SJSA1 (cell line): Measurements from ENCODE around the gene RASSF1. TPM values are rescaled to one million over a fixed set of nuclear protein-coding genes. Genes with fewer than 3 reads are reported as not detected.
"Not testable (repeated sequence)": the region's sequence is repeated elsewhere in the genome, so short reads cannot be mapped to it uniquely, and the experiment has no call there.

Source experiments
- DNase-seq, 2 experiments: peaks; one replicate each; pipeline ENCODE4 v3.0.0-alpha.2; 2015 to 2020; ENCODE audit warnings: low spot score in 2 of 2, low read depth in 1 of 2
- H3K27ac ChIP-seq: fragments of 250-450 bp; sonication (Bioruptor Pico); 2 replicates; pipeline ENCODE4 v1.5.1; 2020; ENCODE audit warnings: mild to moderate bottlenecking, moderate library complexity
- H3K27me3 ChIP-seq: fragments of 250-450 bp; sonication (Bioruptor Pico); replicated peaks from 2 replicates; pipeline ENCODE4 v1.5.1; 2020; ENCODE audit warnings: mild to moderate bottlenecking, moderate library complexity
- H3K36me3 ChIP-seq: fragments of 250-450 bp; sonication (Bioruptor Pico); 2 replicates; pipeline ENCODE4 v1.5.1; 2020; ENCODE audit warnings: mild to moderate bottlenecking
- H3K4me1 ChIP-seq: fragments of 250-450 bp; sonication (Bioruptor Pico); replicated peaks from 2 replicates; pipeline ENCODE4 v1.6.1; 2021; ENCODE audit warnings: mild to moderate bottlenecking
- H3K4me3 ChIP-seq: fragments of 250-450 bp; sonication (Bioruptor Pico); 2 replicates; pipeline ENCODE4 v1.5.1; 2020; ENCODE audit warnings: mild to moderate bottlenecking
- H3K9me3 ChIP-seq: fragments of 250-450 bp; sonication (Bioruptor Pico); replicated peaks from 2 replicates; pipeline ENCODE4 v1.5.1; 2020; ENCODE audit warnings: mild to moderate bottlenecking
- total RNA-seq: library from RNA; depleted of rRNA; stranded (reverse); fragments of >200 nt; shearing (Covaris generic); gene quantifications from 2 replicates; pipeline ENCODE4 v1.2.3, GENCODE V29; 2014; rRNA removed

Gene RASSF1
- total RNA-seq, 1 experiment from 2014 or later = 21.1 TPM

- Histone ChIP-seq H3K27ac (no peak overlapping the region), H3K4me1 (peaks cover 14% of the 10 kb centered on the region), H3K36me3 (peaks cover 30% of the 10 kb centered on the region), H3K4me3 (no peak overlapping the region), H3K9me3 (no peaks in the 10 kb centered on the region), H3K27me3 (no peaks in the 10 kb centered on the region)
- no peak for DNase-seq
Observed at GRCh38 chr3:50293079-50293801, 47.4 kb downstream of the RASSF1 start.

DNA sequence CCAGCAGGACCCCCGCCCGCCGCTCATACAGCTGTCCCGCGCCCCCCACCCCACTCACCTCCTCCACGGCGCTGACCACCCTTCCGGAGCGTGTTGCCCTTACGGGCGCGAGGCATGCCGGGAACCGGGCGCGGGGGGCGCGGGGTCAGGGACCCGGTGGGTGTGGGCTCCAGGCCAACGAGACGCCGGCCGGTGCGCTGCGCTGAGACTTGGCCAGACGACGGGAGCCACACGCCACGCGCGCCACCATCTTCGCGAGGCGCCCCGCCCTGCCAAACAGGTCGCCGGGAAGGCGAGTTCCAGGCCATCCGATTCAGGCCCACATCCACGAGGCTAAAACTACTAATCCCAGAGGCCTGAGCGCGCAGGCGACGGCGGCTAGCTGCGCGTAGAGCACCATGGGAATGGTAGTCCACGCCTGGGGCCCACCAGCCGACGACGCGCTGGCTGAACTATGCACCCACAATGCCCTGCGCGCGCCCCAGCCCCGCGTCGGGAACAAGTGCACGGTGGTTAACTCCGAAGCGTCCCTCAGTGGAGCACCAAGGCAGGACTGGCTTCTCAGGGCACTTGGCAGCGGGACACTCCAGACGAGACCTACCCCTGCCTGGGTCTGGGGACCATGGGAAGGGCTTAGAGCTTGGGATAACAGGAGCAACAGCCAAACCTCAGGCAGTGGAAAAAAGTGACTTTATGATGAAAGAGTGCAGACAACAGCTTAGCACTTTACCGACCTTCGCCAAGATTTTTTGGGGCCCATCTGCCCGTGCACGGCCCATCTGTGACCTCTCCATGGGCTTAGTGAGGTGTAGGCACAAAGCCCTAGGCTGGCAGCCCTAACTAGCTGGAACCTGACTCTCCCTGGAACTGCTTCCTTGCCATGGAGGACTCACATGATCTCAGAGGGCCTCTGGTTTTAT, 48.2 kb downstream of the RASSF1 start, which contains the start of gene IFRD2:
Gene IFRD2, minus strand, starts transcription at position 271 of the 920 bp plus-strand sequence. Its CDS starts 155 bp downstream, at position 116.
- Histone ChIP-seq H3K36me3 (peaks cover 37% of the 10 kb centered on the region), H3K27me3 (no peaks in the 10 kb centered on the region), H3K4me1 (peaks cover 14% of the 10 kb centered on the region), H3K9me3 (no peaks in the 10 kb centered on the region), H3K27ac (peak within 1 kb of the TSS; percentile 83), H3K4me3 (peak within 1 kb of the TSS; percentile 73)
- peak; percentile 82 to 96 for DNase-seq

DNA sequence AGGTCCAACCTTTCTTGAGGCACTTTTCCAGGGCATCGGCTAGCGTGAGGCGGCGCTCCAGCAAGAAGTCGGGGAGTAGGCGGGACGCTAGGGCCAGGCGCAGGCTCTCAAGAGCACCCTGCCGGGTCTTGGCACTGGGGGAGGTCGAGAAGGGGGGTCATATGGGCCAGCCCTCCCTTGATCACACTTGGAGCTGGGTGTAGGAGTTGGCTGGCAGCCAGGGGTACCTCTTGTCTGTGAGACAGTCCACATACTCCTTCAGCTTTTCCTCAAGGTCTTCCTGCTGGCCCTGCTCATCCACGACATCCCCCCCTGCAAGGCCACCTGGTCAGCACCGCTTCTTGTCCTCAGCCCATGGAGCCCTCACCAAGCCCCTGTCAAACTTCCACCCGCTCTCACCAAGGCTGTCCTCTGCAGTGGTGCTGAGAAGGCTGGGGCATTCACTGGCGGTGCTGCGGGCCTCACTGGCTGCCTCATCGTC, 50.4 kb downstream of the RASSF1 start:
- H3K4me3 ChIP-seq = no peak overlapping the region
- H3K27ac ChIP-seq = no peak overlapping the region
- H3K27me3 ChIP-seq = no peaks in the 10 kb centered on the region
- H3K4me1 ChIP-seq = peaks cover 14% of the 10 kb centered on the region
- no peak for DNase-seq
- no peaks in the 10 kb centered on the region for H3K9me3 ChIP-seq
- peaks cover 42% of the 10 kb centered on the region for H3K36me3 ChIP-seq

GRCh38 chr3:50289130-50289529, 51.5 kb downstream of the RASSF1 start:
- Histone ChIP-seq H3K27ac (no peak overlapping the region), H3K4me1 (peaks cover 14% of the 10 kb centered on the region), H3K27me3 (no peaks in the 10 kb centered on the region), H3K4me3 (no peak overlapping the region), H3K36me3 (peaks cover 42% of the 10 kb centered on the region), H3K9me3 (no peaks in the 10 kb centered on the region)
- DNase-seq = no peak

GRCh38 chr3:50288387-50289007, 52.1 kb downstream of the RASSF1 start:
- Histone ChIP-seq H3K9me3 (no peaks in the 10 kb centered on the region), H3K4me3 (no peak overlapping the region), H3K27ac (no peak overlapping the region), H3K4me1 (peaks cover 14% of the 10 kb centered on the region), H3K27me3 (no peaks in the 10 kb centered on the region), H3K36me3 (peaks cover 42% of the 10 kb centered on the region)
- DNase-seq = no peak

GRCh38 chr3:50287262-50287661, 53.4 kb downstream of the RASSF1 start:
- no peaks in the 10 kb centered on the region for H3K9me3 ChIP-seq
- DNase-seq = no peak
- H3K4me3 ChIP-seq = no peak overlapping the region
- no peak overlapping the region for H3K27ac ChIP-seq
- no peaks in the 10 kb centered on the region for H3K27me3 ChIP-seq
- H3K4me1 ChIP-seq = peaks cover 8% of the 10 kb centered on the region; the same call in 1 of the 2 replicates
- peaks cover 42% of the 10 kb centered on the region for H3K36me3 ChIP-seq

DNA sequence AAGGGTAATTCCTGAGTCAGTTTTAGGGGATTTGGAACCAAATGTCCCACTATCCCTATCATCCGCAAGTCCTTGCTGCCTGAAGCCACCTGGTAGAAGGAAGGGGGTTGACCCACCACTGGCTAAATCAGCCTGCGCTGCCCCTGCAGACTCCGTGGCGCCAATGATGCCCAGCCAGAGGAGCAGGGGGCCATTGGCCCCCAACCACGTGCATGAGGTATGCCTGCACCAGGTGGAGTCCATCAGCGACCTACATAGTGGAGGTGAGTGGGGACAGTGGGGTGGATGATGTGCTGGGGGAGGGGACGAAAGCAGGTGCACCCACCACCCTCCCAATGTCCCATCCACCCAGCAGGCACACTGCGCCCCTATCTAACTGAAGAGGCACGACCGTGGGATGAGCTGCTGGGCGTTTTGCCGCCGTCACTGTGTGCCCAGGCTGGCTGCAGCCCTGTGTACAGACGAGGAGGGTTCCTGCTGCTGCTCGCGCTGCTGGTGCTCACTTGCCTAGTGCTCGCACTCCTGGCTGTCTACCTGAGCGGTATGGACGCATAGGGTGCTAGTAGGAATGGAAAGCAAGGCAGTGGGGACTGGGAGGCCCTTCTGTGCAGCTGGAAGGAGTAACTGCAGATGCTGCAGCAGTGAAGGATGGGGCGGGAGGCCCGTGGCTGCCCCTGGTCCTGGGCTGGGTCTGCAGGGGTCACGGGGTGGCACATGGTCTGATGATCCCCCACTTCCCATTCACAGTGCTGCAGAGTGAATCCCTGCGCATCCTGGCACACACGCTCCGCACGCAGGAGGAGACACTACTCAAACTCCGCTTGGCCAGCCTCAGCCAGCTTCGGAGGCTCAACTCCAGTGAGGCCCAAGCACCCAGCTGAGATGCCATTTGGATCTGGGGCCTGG, 54.1 kb downstream of the RASSF1 start:
- H3K36me3 ChIP-seq = peaks cover 36% of the 10 kb centered on the region
- no peak for DNase-seq
- H3K4me3 ChIP-seq = no peak overlapping the region
- H3K9me3 ChIP-seq = no peaks in the 10 kb centered on the region
- no peak overlapping the region for H3K27ac ChIP-seq
- peaks cover 6% of the 10 kb centered on the region; the same call in 1 of the 2 replicates for H3K4me1 ChIP-seq
- H3K27me3 ChIP-seq = no peaks in the 10 kb centered on the region

- not testable (repeated sequence) for H3K27me3 ChIP-seq, H3K4me1 ChIP-seq, H3K27ac ChIP-seq, H3K4me3 ChIP-seq, DNase-seq, H3K9me3 ChIP-seq
- peaks cover 21% of the 10 kb centered on the region for H3K36me3 ChIP-seq
Observed at GRCh38 chr3:50284121-50284520, 56.5 kb downstream of the RASSF1 start.

Other genes with a start within 250 kb of the RASSF1 start
- 0.58 and 1.9 TPM in 2 replicates for gene SEMA3F, start 185.5 kb downstream of the RASSF1 start, total RNA-seq
- gene GNAT1, start 149.2 kb downstream of the RASSF1 start, total RNA-seq = not detected in 2 replicates
- not detected in 2 replicates for gene SLC38A3, start 135.6 kb downstream of the RASSF1 start, total RNA-seq
- gene GNAI2, start 104.6 kb downstream of the RASSF1 start, total RNA-seq = 178 and 214 TPM in 2 replicates
- gene SEMA3B, start 71.7 kb downstream of the RASSF1 start, total RNA-seq = 2.6 and 6.5 TPM in 2 replicates
- gene LSMEM2, start 61.7 kb downstream of the RASSF1 start, total RNA-seq = not detected in 2 replicates
- 70.9 and 81.8 TPM in 2 replicates for gene IFRD2, start 48.4 kb downstream of the RASSF1 start, total RNA-seq
- 1.6 and 3.1 TPM in 2 replicates for gene HYAL3, start 41.4 kb downstream of the RASSF1 start, total RNA-seq
- 0.47 and 2.2 TPM in 2 replicates for gene NAA80, start 41.4 kb downstream of the RASSF1 start, total RNA-seq
- gene HYAL1, start 37.3 kb downstream of the RASSF1 start, total RNA-seq = 0.18 TPM in 1 of 2 replicates, not detected in the other
- gene HYAL2, start 18.1 kb downstream of the RASSF1 start, total RNA-seq = 27.5 and 41.9 TPM in 2 replicates
- gene TUSC2, start 12.6 kb downstream of the RASSF1 start, total RNA-seq = 18.7 and 46.7 TPM in 2 replicates
- gene ZMYND10, start 4.9 kb upstream of the RASSF1 start, total RNA-seq = 0.97 TPM in 1 of 2 replicates, not detected in the other
- gene NPRL2, start 9.9 kb upstream of the RASSF1 start, total RNA-seq = 4.9 and 9.9 TPM in 2 replicates
- gene CYB561D2, start 10.0 kb upstream of the RASSF1 start, total RNA-seq = 13.7 and 14.3 TPM in 2 replicates
- 40.6 and 51.2 TPM in 2 replicates for gene TMEM115, start 18.7 kb upstream of the RASSF1 start, total RNA-seq
- not detected in 2 replicates for gene CACNA2D2, start 162.8 kb upstream of the RASSF1 start, total RNA-seq
- gene C3orf18, start 226.9 kb upstream of the RASSF1 start, total RNA-seq = 9.1 and 15.2 TPM in 2 replicates
- gene HEMK1, start 228.7 kb upstream of the RASSF1 start, total RNA-seq = 7.3 and 9.3 TPM in 2 replicates